RWPE2 (cell line): Measurements from ENCODE around the gene PHF24.

ENCODE experiments used
- ATAC-seq: fragments of 200-7000 bp; cut with Tn5 transposase; 3 replicates; pipeline ENCODE4 v1.9.1; 2021; ENCODE audit warnings: low read depth
- DNase-seq: peaks from one replicate; pipeline ENCODE4 v3.0.0-alpha.2; 2020; ENCODE audit warnings: low spot score
- H3K27ac ChIP-seq: fragments of 450-650 bp; 2 replicates; pipeline ENCODE4 v1.5.1; 2017; ENCODE audit warnings: mild to moderate bottlenecking; ENCODE audit not compliant: poor library complexity, severe bottlenecking
- H3K27me3 ChIP-seq: fragments of 250-450 bp; sonication (Bioruptor Pico); 2 replicates; pipeline ENCODE4 v1.5.1; 2021; ENCODE audit warnings: mild to moderate bottlenecking, moderate library complexity; ENCODE audit not compliant: insufficient read depth, poor library complexity, severe bottlenecking
- H3K36me3 ChIP-seq: fragments of 250-450 bp; sonication (Bioruptor Pico); 2 replicates; pipeline ENCODE4 v1.5.1; 2020; ENCODE audit warnings: low read depth, mild to moderate bottlenecking, moderate library complexity
- H3K4me1 ChIP-seq: fragments of 250-450 bp; sonication (Bioruptor Pico); 2 replicates; pipeline ENCODE4 v1.5.1; 2021; ENCODE audit warnings: mild to moderate bottlenecking, moderate library complexity; ENCODE audit not compliant: insufficient read depth, poor library complexity, severe bottlenecking
- H3K4me3 ChIP-seq: fragments of 250-450 bp; sonication (Bioruptor Pico); 2 replicates; pipeline ENCODE4 v1.5.1; 2021; ENCODE audit warnings: mild to moderate bottlenecking, moderate library complexity; ENCODE audit not compliant: severe bottlenecking
- H3K9me3 ChIP-seq: fragments of 250-450 bp; sonication (Bioruptor Pico); 2 replicates; pipeline ENCODE4 v1.5.1; 2021; ENCODE audit warnings: mild to moderate bottlenecking, moderate library complexity; ENCODE audit not compliant: severe bottlenecking
- CTCF ChIP-seq: fragments of 450-650 bp; IDR thresholded peaks from one replicate; pipeline ENCODE4 v1.5.1; 2017; ENCODE audit warnings: mild to moderate bottlenecking, moderate library complexity; ENCODE audit not compliant: poor library complexity, severe bottlenecking

PHF24 gene

GRCh38 chr9:34986540-34987047, 28.5 kb downstream of the PHF24 start:
- TF ChIP-seq CTCF, result no peak
- no peaks in the 10 kb centered on the region for H3K27me3 ChIP-seq
- H3K36me3 ChIP-seq, result no peaks in the 10 kb centered on the region
- peaks cover 17% of the 10 kb centered on the region for H3K4me1 ChIP-seq
- H3K4me3 ChIP-seq, result no peak overlapping the region
- no peak overlapping the region for H3K27ac ChIP-seq
- ATAC-seq (no peak), DNase-seq (peak; percentile 43)
- no peaks in the 10 kb centered on the region for H3K9me3 ChIP-seq

- no peaks in the 10 kb centered on the region for H3K27me3 ChIP-seq
- no peak for TF ChIP-seq CTCF
- H3K4me1 ChIP-seq, result peaks cover 24% of the 10 kb centered on the region
- H3K36me3 ChIP-seq, result no peaks in the 10 kb centered on the region
- H3K4me3 ChIP-seq, result no peak overlapping the region
- H3K9me3 ChIP-seq, result no peaks in the 10 kb centered on the region
- H3K27ac ChIP-seq, result no peak overlapping the region
- DNase-seq (peak; percentile 36), ATAC-seq (no peak)
Measured at GRCh38 chr9:34987160-34987901, 29.2 kb downstream of the PHF24 start.

- H3K9me3 ChIP-seq, result no peaks in the 10 kb centered on the region
- H3K4me3 ChIP-seq, result peak overlapping the region; percentile 49
- no peaks in the 10 kb centered on the region for H3K27me3 ChIP-seq
- TF ChIP-seq CTCF, result no peak
- ATAC-seq, result no peak
- no peaks in the 10 kb centered on the region for H3K36me3 ChIP-seq
- H3K27ac ChIP-seq, result peak overlapping the region; percentile 83
- peaks cover 35% of the 10 kb centered on the region for H3K4me1 ChIP-seq
- DNase-seq, result peak; percentile 38
Measured at GRCh38 chr9:34988218-34989002, 30.3 kb downstream of the PHF24 start.

- peak within 1 kb of the TSS; percentile 83 for H3K27ac ChIP-seq
- H3K4me3 ChIP-seq, result peak within 1 kb of the TSS; percentile 49
- peak; percentile 98 for DNase-seq
- peak; percentile 89 for ATAC-seq
- H3K9me3 ChIP-seq, result no peaks in the 10 kb centered on the region
- no peak for TF ChIP-seq CTCF
- H3K4me1 ChIP-seq, result peaks cover 42% of the 10 kb centered on the region
- H3K36me3 ChIP-seq, result no peaks in the 10 kb centered on the region
- no peaks in the 10 kb centered on the region for H3K27me3 ChIP-seq
Measured at GRCh38 chr9:34989003-34989945, 31.2 kb downstream of the PHF24 start, which contains the start of gene DNAJB5. DNAJB5 (plus strand) TSS chr9:34989745; CDS start chr9:34990631, 886 bp downstream.
